Fibroblast of skin of right biceps (primary cell): Measurements from ENCODE around the gene ADGRB2.
A peak's percentile ranks its signal among the peaks of the same experiment; 100 is the strongest.

Experiments
- DNase-seq: peaks from one replicate; pipeline ENCODE4 v3.0.0-alpha.2; 2013

ADGRB2 gene

GRCh38 chr1:31764312-31765040 is at the start of gene ADGRB2:
TSS of gene ADGRB2 (minus strand) at chr1:31764340. CDS start at chr1:31757221, 7,119 bp downstream.
- DNase-seq, result no peak

GRCh38 chr1:31812158-31812829 is 48.2 kb upstream of the ADGRB2 start:
- no peak for DNase-seq

GRCh38 chr1:31811605-31812004 is 47.5 kb upstream of the ADGRB2 start:
- peak; percentile 73 for DNase-seq

- no peak for DNase-seq
These were observed 45.6 kb upstream of the ADGRB2 start for GRCh38 chr1:31809698-31810097.

- DNase-seq, result no peak
These were observed 43.3 kb upstream of the ADGRB2 start for GRCh38 chr1:31807273-31808048.

- DNase-seq, result no peak
These were observed 41.2 kb upstream of the ADGRB2 start for GRCh38 chr1:31805318-31805717.

- DNase-seq, result no peak
These were observed 40.0 kb upstream of the ADGRB2 start for GRCh38 chr1:31804098-31804497.

- no peak for DNase-seq
These were observed 39.5 kb upstream of the ADGRB2 start for GRCh38 chr1:31803610-31804009.

GRCh38 chr1:31802190-31803150 is 38.3 kb upstream of the ADGRB2 start:
- no peak for DNase-seq

- DNase-seq, result no peak
These were observed 37.3 kb upstream of the ADGRB2 start for GRCh38 chr1:31801458-31801857.

GRCh38 chr1:31800674-31800967 is 36.5 kb upstream of the ADGRB2 start:
- DNase-seq, result no peak

GRCh38 chr1:31799895-31800673 is 35.9 kb upstream of the ADGRB2 start:
- no peak for DNase-seq

GRCh38 chr1:31799196-31799894 is 35.2 kb upstream of the ADGRB2 start:
- peak; percentile 37 for DNase-seq

- peak; percentile 93 for DNase-seq
These were observed 34.5 kb upstream of the ADGRB2 start for GRCh38 chr1:31798433-31799195.

- DNase-seq, result no peak
These were observed 33.9 kb upstream of the ADGRB2 start for GRCh38 chr1:31798086-31798432.

- DNase-seq, result no peak
These were observed 33.1 kb upstream of the ADGRB2 start for GRCh38 chr1:31797216-31797615.

- DNase-seq, result no peak
These were observed 32.6 kb upstream of the ADGRB2 start for GRCh38 chr1:31796707-31797106.

- DNase-seq, result peak; percentile 95
These were observed 31.9 kb upstream of the ADGRB2 start for GRCh38 chr1:31795801-31796621.

GRCh38 chr1:31795096-31795675 is 31.0 kb upstream of the ADGRB2 start:
- no peak for DNase-seq
